ENCODE data around the gene NTHL1. TPM values are rescaled to one million over a fixed set of nuclear protein-coding genes. Genes with fewer than 3 reads are reported as not detected.

NTHL1 gene
- total and polyA plus RNA-seq, 10 of the 15 experiments (the other 5 are each of a cell fraction or from before 2014, with no cell fraction given): 0.85 to 54.7 (median 39.0) TPM

DNA sequence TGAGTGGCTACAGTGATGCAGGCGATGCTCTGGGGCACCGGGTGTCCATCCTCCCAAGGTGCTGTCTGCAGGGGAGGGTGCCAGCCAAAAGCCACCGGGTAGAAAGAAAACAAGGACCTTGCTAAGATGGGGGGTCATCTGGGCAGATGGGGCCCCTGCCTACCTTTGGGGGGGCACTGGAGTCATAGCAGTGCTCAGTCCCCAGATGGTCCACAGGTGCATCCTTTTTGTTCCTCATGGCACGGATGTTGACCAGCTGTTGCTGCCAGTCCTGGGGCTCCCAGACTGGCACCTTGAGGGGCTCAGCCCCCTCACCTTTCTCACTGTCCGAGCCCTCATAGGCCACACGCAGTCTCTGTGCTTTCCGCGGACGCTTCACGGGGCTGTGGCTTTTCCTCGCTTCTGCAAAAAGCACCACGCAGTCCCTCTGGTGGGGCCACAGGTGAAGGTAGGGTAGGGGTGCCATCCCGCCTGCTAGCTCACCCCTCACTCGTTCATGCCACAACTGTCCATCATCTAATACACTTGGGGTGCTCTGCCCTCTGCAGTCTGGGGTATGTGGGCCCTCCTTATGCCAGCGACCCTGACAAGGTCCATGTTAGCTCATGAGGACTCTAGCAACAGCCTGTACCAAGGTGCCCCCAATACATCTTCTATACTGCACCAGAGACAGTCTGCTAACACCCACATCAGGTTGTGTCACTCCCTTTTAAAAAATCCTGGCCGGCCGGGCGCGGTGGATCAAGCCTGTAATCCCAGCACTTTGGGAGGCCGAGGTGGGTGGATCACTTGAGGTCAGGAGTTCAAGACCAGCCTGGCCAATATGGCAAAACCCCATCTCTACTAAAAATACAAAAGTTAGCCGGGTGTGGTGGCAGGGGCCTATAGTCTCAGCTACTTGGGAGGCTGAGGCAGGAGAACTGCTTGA, 1.4 kb downstream of the NTHL1 start:
- DNase-seq (ENCODE audit: low read depth, low spot score) (no peak), ATAC-seq (no peak), FAIRE-seq (no peak)
- 90% methylated on average over 21 of the region's 21 CpGs for WGBS (ENCODE audit: insufficient coverage, insufficient replicate concordance, low lambda C conversion rate, missing lambda C conversion rate)
- H3K36me3 ChIP-seq (ENCODE audit: control insufficient read depth in 2 of 2, insufficient read depth in 2 of 2, low read length in 1 of 2): peaks cover 0 to 1% of the 10 kb centered on the region in 2 experiments; a peak in 2 of 4 replicates
- peaks cover 22% of the 10 kb centered on the region for H3K4me1 ChIP-seq (ENCODE audit: control insufficient read depth, insufficient read depth, low read length)
- ChIA-PET CTCF (interaction anchor here (0.6 to 2.8 kb wide), 3 partner anchors 42 to 347 kb away, joined by 4 to 16 read pairs (median 8); no protein-coding TSS in a partner anchor), POLR2A (interaction anchor here (1.0 kb wide), 1 partner anchor 169 kb away, joined by 3 read pairs; the partner anchor contains the start of gene PGP), RAD21 (ENCODE audit: unreplicated experiment) (interaction anchor here (1.4 to 2.1 kb wide), 3 partner anchors 23 to 94 kb away, joined by 5 to 9 read pairs (median 5); partner anchors contain the start of gene PKD1), SMC1A (ENCODE audit: uncharacterized antibody, unreplicated experiment) (interaction anchor here (1.4 kb wide), 2 partner anchors 38 to 94 kb away, joined by 3 to 8 read pairs; no protein-coding TSS in a partner anchor)
- H4K20me1 ChIP-seq (ENCODE audit: control insufficient read depth, insufficient read depth): no peaks in the 10 kb centered on the region
- no peak overlapping the region for H3K27ac ChIP-seq (ENCODE audit: control insufficient read depth, insufficient read depth)
- H3K27me3 ChIP-seq (replicated peaks in 1 of 2; ENCODE audit: control insufficient read depth in 2 of 2, insufficient read depth in 2 of 2, low read length in 1 of 2): no peaks in the 10 kb centered on the region
- H3K4me3 ChIP-seq: peak overlapping the region; percentile 97
- H2AFZ ChIP-seq (ENCODE audit: control insufficient read depth, low read depth, low read length): no peak overlapping the region
- no TSS peak for BruUV-seq (replicated peaks)
- no peak for TF ChIP-seq MYB (IDR thresholded peaks at IDR 0.05; ENCODE audit: borderline replicate concordance, low read depth, low read length)
- TF ChIP-seq BMI1 (IDR thresholded peaks at IDR 0.05; ENCODE audit: borderline replicate concordance): no peak
- in situ Hi-C loops (cut with MboI): no loop called here
- H3K79me2 ChIP-seq (ENCODE audit: control insufficient read depth, insufficient read depth, low read length): peaks cover 16% of the 10 kb centered on the region
- peak overlapping the region; percentile 89 for H3K4me2 ChIP-seq (ENCODE audit: control insufficient read depth, insufficient read depth)
- H3K9ac ChIP-seq (ENCODE audit: control insufficient read depth, insufficient read depth, low read length): no peak overlapping the region
- no peaks in the 10 kb centered on the region for H3K9me3 ChIP-seq (replicated peaks; ENCODE audit: control insufficient read depth, insufficient read depth, low read length)
- intact Hi-C loops (cut with micrococcal nuclease; ENCODE audit: unreplicated experiment): no loop called here

- Histone ChIP-seq H3K9me3 (replicated peaks; ENCODE audit: control insufficient read depth, insufficient read depth, low read length) (no peaks in the 10 kb centered on the region), H3K4me2 (ENCODE audit: control insufficient read depth, insufficient read depth) (no peak overlapping the region), H3K27ac (ENCODE audit: control insufficient read depth, insufficient read depth) (no peak overlapping the region), H4K20me1 (ENCODE audit: control insufficient read depth, insufficient read depth) (no peaks in the 10 kb centered on the region), H3K9ac (ENCODE audit: control insufficient read depth, insufficient read depth, low read length) (no peak overlapping the region), H3K27me3 (replicated peaks in 1 of 2; ENCODE audit: control insufficient read depth in 2 of 2, insufficient read depth in 2 of 2, low read length in 1 of 2) (no peaks in the 10 kb centered on the region), H3K4me3 (no peak overlapping the region), H2AFZ (ENCODE audit: control insufficient read depth, low read depth, low read length) (no peak overlapping the region), H3K4me1 (ENCODE audit: control insufficient read depth, insufficient read depth, low read length) (peaks cover 22% of the 10 kb centered on the region), H3K36me3 (ENCODE audit: control insufficient read depth in 2 of 2, insufficient read depth in 2 of 2, low read length in 1 of 2) (peaks cover 0 to 1% of the 10 kb centered on the region in 2 experiments; a peak in 2 of 4 replicates), H3K79me2 (ENCODE audit: control insufficient read depth, insufficient read depth, low read length) (peaks cover 16% of the 10 kb centered on the region)
- WGBS (ENCODE audit: insufficient coverage, insufficient replicate concordance, low lambda C conversion rate, missing lambda C conversion rate): 71% methylated on average over 22 of the region's 22 CpGs
- FAIRE-seq (no peak), DNase-seq (ENCODE audit: low read depth, low spot score) (no peak), ATAC-seq (no peak)
- in situ Hi-C loops (cut with MboI): no loop called here
- ChIA-PET RAD21 (ENCODE audit: unreplicated experiment) (interaction anchor here (0.9 kb wide), 1 partner anchor 22 kb away, joined by 3 read pairs; no protein-coding TSS in a partner anchor), POLR2A (interaction anchor here (0.6 to 2.3 kb wide), 2 partner anchors 20 to 110 kb away, joined by 5 to 11 read pairs; partner anchors contain the start of gene TRAF7), SMC1A (ENCODE audit: uncharacterized antibody, unreplicated experiment) (interaction anchor here (1.3 kb wide), 1 partner anchor 12 kb away, joined by 4 read pairs; no protein-coding TSS in a partner anchor), CTCF (no interaction called here)
- intact Hi-C loops (cut with micrococcal nuclease; ENCODE audit: unreplicated experiment): no loop called here
- no TSS peak for BruUV-seq (replicated peaks)
- TF ChIP-seq PML (IDR thresholded peaks at IDR 0.05; ENCODE audit: low read length): no peak
- no peak for TF ChIP-seq EGR1 (IDR thresholded peaks at IDR 0.05; ENCODE audit: borderline replicate concordance in 1 of 2, low read depth in 2 of 2, low read length in 2 of 2)
- TF ChIP-seq RAD51 (IDR thresholded peaks at IDR 0.05): no peak
- no peak for TF ChIP-seq CBX3 (IDR thresholded peaks at IDR 0.05; ENCODE audit: borderline replicate concordance, low read depth)
- TF ChIP-seq BMI1 (IDR thresholded peaks at IDR 0.05; ENCODE audit: borderline replicate concordance): no peak
- no peak for TF ChIP-seq HCFC1 (IDR thresholded peaks at IDR 0.05; ENCODE audit: low read length)
- no peak for TF ChIP-seq IKZF2 (IDR thresholded peaks at IDR 0.05)
- TF ChIP-seq IKZF1 (conservative IDR thresholded peaks at IDR 0.05): no peak
- no peak for TF ChIP-seq TCF3 (IDR thresholded peaks at IDR 0.05; ENCODE audit: borderline replicate concordance, insufficient read depth, low read depth, low read length)
- TF ChIP-seq, protein P1, sequence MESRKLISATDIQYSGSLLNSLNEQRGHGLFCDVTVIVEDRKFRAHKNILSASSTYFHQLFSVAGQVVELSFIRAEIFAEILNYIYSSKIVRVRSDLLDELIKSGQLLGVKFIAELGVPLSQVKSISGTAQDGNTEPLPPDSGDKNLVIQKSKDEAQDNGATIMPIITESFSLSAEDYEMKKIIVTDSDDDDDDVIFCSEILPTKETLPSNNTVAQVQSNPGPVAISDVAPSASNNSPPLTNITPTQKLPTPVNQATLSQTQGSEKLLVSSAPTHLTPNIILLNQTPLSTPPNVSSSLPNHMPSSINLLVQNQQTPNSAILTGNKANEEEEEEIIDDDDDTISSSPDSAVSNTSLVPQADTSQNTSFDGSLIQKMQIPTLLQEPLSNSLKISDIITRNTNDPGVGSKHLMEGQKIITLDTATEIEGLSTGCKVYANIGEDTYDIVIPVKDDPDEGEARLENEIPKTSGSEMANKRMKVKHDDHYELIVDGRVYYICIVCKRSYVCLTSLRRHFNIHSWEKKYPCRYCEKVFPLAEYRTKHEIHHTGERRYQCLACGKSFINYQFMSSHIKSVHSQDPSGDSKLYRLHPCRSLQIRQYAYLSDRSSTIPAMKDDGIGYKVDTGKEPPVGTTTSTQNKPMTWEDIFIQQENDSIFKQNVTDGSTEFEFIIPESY (IDR thresholded peaks at IDR 0.05): no peak
- no peak for TF ChIP-seq JUND (IDR thresholded peaks at IDR 0.05; ENCODE audit: low read depth, low read length)
- TF ChIP-seq KDM1A (IDR thresholded peaks at IDR 0.05; ENCODE audit: borderline replicate concordance): no peak
- no peak for TF ChIP-seq ZZZ3 (IDR thresholded peaks at IDR 0.05; ENCODE audit: control insufficient read depth, insufficient read length, low read depth)
These were observed 3.1 kb downstream of the NTHL1 start for GRCh38 chr16:2044541-2044940.
